MCF 10A (cell line): ENCODE data around the gene HSCB. TPM values are rescaled to one million over a fixed set of nuclear protein-coding genes. Genes with fewer than 3 reads are reported as not detected.

Experiments used
- BruUV-seq: library from RNA; stranded (reverse); fragments of 400-500 nt; replicated peaks from 2 replicates; lab custom pipeline; 2021; lab: Mats Ljungman, UMichigan
- CTCF ChIA-PET: fragments of 300-600 bp; sonication (Branson Sonifier 250); formaldehyde crosslinking; extraction: SDS; loops from one replicate; lab custom pipeline; 2021; ENCODE audit warnings: antibody characterized with exemption, inconsistent platforms; lab: Yijun Ruan, JAX
- POLR2A ChIA-PET: fragments of 300-600, 350-650 bp; sonication (Branson Sonifier 250); formaldehyde crosslinking; extraction: SDS; loops from one replicate; lab custom pipeline; 2020; ENCODE audit warnings: antibody characterized with exemption, inconsistent platforms; lab: Yijun Ruan, JAX
- DNase-seq: peaks from one replicate; pipeline ENCODE4 v3.0.0-alpha.2; 2018; ENCODE audit not compliant: unreplicated experiment
- H3K27ac Mint-ChIP-seq: one replicate; pipeline ENCODE4 v1.8.0; 2022; ENCODE audit warnings: mild to moderate bottlenecking, low read depth, mixed read lengths; ENCODE audit not compliant: unreplicated experiment
- H3K27me3 Mint-ChIP-seq: one replicate; pipeline ENCODE4 v1.8.0; 2022; ENCODE audit warnings: mixed read lengths; ENCODE audit not compliant: insufficient read depth, unreplicated experiment
- H3K36me3 Mint-ChIP-seq: one replicate; pipeline ENCODE4 v1.8.0; 2022; ENCODE audit warnings: mild to moderate bottlenecking, moderate library complexity, mixed read lengths; ENCODE audit not compliant: insufficient read depth, unreplicated experiment
- H3K4me1 Mint-ChIP-seq: one replicate; pipeline ENCODE4 v1.8.0; 2022; ENCODE audit warnings: mixed read lengths; ENCODE audit not compliant: insufficient read depth, unreplicated experiment
- H3K4me3 Mint-ChIP-seq: one replicate; pipeline ENCODE4 v1.8.0; 2022; ENCODE audit warnings: mild to moderate bottlenecking, moderate library complexity, mixed read lengths; ENCODE audit not compliant: unreplicated experiment
- H3K9me3 Mint-ChIP-seq: one replicate; pipeline ENCODE4 v1.8.0; 2022; ENCODE audit warnings: mixed read lengths; ENCODE audit not compliant: unreplicated experiment
- intact Hi-C: fragments of 100-400 bp; cut with micrococcal nuclease; formaldehyde crosslinking; loops from 2 replicates; pipeline ENCODE4 v1.14.1; 2022
- total RNA-seq: library from RNA; stranded (reverse); gene quantifications from 2 replicates; pipeline ENCODE4 v1.2.3, GENCODE V29; 2022
- TF ChIP-seq, protein P1 (sequence below): fragments of 200-600 bp; IDR thresholded peaks from one replicate; pipeline ENCODE4 v1.8.0; 2022; ENCODE audit warnings: antibody characterized with exemption, mild to moderate bottlenecking; ENCODE audit not compliant: unreplicated experiment

The HSCB gene
- total RNA-seq, 1 experiment from 2014 or later = 19.3 TPM

DNA sequence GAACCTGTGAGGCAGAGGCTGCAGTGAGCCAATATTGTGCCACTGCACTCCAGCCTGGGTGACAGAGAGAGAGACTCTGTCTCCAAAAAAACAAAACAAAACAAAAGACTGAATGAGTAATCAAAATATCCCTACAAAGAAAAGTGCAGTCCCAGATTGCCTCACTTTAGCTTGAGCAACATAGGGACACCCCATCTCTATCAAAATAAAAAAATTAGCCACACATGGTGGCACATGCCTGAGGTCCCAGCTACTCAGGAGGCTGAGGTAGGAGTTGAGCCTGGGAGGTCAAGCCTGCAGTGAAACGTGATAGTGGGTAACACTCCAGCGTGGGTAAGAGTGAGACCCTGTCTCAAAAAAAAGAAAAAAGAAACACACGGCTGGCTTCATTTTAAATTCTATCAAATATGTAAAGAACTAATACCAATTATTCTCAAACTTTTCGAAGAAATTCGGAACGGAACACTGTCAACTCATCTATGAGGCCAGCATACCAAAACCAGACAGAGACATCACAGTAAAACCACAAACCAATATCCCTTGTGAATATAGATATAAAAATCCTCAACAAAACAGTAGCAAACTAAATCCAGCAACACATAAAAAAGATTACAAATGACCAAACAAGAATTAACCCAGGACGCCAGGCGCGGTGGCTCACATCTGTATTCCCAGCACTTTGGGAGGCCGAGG is 13.1 kb upstream of the HSCB start:
- no TSS peak for BruUV-seq
- TF ChIP-seq, protein P1, sequence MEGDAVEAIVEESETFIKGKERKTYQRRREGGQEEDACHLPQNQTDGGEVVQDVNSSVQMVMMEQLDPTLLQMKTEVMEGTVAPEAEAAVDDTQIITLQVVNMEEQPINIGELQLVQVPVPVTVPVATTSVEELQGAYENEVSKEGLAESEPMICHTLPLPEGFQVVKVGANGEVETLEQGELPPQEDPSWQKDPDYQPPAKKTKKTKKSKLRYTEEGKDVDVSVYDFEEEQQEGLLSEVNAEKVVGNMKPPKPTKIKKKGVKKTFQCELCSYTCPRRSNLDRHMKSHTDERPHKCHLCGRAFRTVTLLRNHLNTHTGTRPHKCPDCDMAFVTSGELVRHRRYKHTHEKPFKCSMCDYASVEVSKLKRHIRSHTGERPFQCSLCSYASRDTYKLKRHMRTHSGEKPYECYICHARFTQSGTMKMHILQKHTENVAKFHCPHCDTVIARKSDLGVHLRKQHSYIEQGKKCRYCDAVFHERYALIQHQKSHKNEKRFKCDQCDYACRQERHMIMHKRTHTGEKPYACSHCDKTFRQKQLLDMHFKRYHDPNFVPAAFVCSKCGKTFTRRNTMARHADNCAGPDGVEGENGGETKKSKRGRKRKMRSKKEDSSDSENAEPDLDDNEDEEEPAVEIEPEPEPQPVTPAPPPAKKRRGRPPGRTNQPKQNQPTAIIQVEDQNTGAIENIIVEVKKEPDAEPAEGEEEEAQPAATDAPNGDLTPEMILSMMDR = no peak
- peak overlapping the region; percentile 78 for H3K27ac Mint-ChIP-seq
- ChIA-PET POLR2A (interaction anchor here (0.8 to 1.4 kb wide), 3 partner anchors 17 to 87 kb away, joined by 3 read pairs; partner anchors contain the start of gene XBP1), CTCF (no interaction called here)
- H3K27me3 Mint-ChIP-seq = no peaks in the 10 kb centered on the region
- H3K9me3 Mint-ChIP-seq = no peaks in the 10 kb centered on the region
- H3K4me3 Mint-ChIP-seq = no peak overlapping the region
- peaks cover 11% of the 10 kb centered on the region for H3K4me1 Mint-ChIP-seq
- H3K36me3 Mint-ChIP-seq = peaks cover 53% of the 10 kb centered on the region
- intact Hi-C loops = no loop called here
- DNase-seq = peak; percentile 55

DNA sequence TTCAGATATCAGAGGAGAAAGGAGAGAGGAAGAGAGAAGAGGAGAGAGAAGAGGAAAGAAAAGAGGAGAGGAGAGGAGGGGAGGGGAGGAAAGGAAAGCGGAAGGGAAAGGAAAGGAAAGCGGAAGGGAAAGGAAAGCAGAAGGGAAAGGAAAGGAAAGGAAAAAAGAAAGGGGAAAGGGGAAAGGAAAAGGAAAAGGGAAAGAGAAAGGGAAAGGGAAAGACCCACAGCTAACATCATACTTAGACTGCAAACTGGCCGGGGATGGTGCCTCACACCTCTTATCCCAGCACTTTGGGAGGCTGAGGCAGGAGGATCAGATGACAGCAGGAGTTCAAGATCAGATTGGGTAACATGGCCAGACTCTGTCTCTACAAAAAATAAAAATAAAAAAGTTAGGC is 11.7 kb upstream of the HSCB start:
- TF ChIP-seq, protein P1 = no peak
- CTCF ChIA-PET = interaction anchor here (0.6 to 0.7 kb wide), 2 partner anchors 9 to 15 kb away, joined by 3 read pairs; no protein-coding TSS in a partner anchor
- H3K27me3 Mint-ChIP-seq = no peaks in the 10 kb centered on the region
- no peaks in the 10 kb centered on the region for H3K9me3 Mint-ChIP-seq
- no peak overlapping the region for H3K27ac Mint-ChIP-seq
- peaks cover 50% of the 10 kb centered on the region for H3K36me3 Mint-ChIP-seq
- intact Hi-C loops = no loop called here
- POLR2A ChIA-PET = interaction anchor here (1.0 to 1.4 kb wide), 2 partner anchors 18 to 70 kb away, joined by 3 read pairs; partner anchors contain the start of gene XBP1
- BruUV-seq = no TSS peak
- DNase-seq = no peak
- H3K4me3 Mint-ChIP-seq = no peak overlapping the region
- peaks cover 11% of the 10 kb centered on the region for H3K4me1 Mint-ChIP-seq

DNA sequence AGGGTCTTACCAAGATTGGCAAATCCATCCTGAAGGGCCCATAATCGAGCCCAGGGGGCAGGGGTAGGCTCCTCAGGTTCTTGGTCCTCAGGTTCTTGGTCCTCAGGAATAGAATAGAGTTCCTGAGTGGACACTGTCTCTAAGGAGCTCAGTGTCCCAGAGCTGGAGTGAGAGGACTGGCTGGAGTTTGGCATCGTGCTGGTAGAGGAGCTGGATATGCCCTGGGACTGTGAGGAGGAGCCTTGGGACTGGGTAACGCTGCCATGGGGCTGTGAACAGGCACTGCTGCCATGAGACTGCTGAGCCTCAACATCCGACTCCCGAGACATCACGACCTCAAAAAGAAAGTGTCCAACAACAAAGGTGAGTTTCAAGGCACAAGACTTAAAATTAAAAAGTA is 7.4 kb upstream of the HSCB start:
- Mint-ChIP-seq H3K27me3 (no peaks in the 10 kb centered on the region), H3K4me1 (peaks cover 4% of the 10 kb centered on the region), H3K9me3 (no peaks in the 10 kb centered on the region), H3K4me3 (no peak overlapping the region), H3K36me3 (peaks cover 34% of the 10 kb centered on the region), H3K27ac (no peak overlapping the region)
- CTCF ChIA-PET = interaction anchor here (0.6 to 1.5 kb wide), 2 partner anchors 11 to 1626 kb away, joined by 4 read pairs; no protein-coding TSS in a partner anchor
- no peak for DNase-seq
- BruUV-seq = no TSS peak
- POLR2A ChIA-PET = interaction anchor here (0.7 kb wide), 1 partner anchor 9 kb away, joined by 3 read pairs; no protein-coding TSS in a partner anchor
- intact Hi-C loops = no loop called here
- TF ChIP-seq, protein P1 = no peak

DNA sequence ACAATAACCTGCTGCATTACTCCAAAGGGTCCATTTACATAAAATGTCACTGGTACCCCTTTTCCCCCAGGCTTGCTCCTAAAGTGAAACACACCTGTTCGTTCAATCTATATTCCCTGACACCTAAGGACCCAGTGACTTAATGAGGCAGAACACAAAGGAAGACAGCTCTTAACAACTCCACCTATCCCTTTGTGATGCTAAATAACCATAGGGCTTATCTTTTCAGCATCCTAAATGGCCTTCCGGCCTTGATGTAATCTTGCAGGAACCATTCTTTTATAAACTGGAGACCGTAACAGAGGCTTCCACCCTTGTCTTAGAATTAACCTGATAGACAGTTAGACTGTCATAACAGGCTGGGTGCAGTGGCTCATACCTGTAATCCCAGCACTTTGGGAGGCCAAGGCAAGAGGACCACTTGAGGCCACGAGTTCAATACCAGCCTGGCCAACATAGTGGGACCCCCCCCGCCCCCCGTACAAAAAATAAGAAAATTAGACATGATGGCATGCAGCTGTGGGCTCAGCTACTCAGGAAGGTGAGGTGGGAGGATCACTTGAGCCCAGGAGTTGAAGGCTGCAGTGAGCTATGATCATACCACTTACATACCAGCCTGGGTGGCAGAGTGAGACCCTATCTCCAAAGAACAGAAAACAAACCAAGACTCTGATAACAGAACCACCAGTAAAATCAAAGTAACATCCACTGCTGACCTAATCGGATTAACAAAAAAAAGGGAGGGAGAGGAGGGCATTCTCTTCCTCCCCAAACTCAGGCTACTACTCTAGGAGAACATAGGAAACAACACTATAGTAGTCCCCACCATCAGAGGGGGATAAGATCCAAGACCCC is 5.3 kb upstream of the HSCB start:
- intact Hi-C loops = no loop called here

More for the DNA sequence above, 5.3 kb upstream of the HSCB start:
- no peak overlapping the region for H3K27ac Mint-ChIP-seq
- ChIA-PET CTCF (interaction anchor here (0.6 kb wide), 1 partner anchor 62 kb away, joined by 3 read pairs; no protein-coding TSS in a partner anchor), POLR2A (no interaction called here)
- TF ChIP-seq, protein P1 = no peak
- no peaks in the 10 kb centered on the region for H3K9me3 Mint-ChIP-seq
- H3K27me3 Mint-ChIP-seq = no peaks in the 10 kb centered on the region
- H3K4me1 Mint-ChIP-seq = no peaks in the 10 kb centered on the region
- no peak overlapping the region for H3K4me3 Mint-ChIP-seq
- H3K36me3 Mint-ChIP-seq = peaks cover 26% of the 10 kb centered on the region
- no TSS peak for BruUV-seq
- DNase-seq = no peak
